HuH-7.5 (cell line): ENCODE results near the gene PROM2.
"Not testable (repeated sequence)": the region's sequence is repeated elsewhere in the genome, so short reads cannot be mapped to it uniquely, and the experiment has no call there.

Source experiments
- DNase-seq: peaks from one replicate; pipeline ENCODE4 v3.0.0; 2011; ENCODE audit warnings: low spot score

PROM2 gene, protein sequence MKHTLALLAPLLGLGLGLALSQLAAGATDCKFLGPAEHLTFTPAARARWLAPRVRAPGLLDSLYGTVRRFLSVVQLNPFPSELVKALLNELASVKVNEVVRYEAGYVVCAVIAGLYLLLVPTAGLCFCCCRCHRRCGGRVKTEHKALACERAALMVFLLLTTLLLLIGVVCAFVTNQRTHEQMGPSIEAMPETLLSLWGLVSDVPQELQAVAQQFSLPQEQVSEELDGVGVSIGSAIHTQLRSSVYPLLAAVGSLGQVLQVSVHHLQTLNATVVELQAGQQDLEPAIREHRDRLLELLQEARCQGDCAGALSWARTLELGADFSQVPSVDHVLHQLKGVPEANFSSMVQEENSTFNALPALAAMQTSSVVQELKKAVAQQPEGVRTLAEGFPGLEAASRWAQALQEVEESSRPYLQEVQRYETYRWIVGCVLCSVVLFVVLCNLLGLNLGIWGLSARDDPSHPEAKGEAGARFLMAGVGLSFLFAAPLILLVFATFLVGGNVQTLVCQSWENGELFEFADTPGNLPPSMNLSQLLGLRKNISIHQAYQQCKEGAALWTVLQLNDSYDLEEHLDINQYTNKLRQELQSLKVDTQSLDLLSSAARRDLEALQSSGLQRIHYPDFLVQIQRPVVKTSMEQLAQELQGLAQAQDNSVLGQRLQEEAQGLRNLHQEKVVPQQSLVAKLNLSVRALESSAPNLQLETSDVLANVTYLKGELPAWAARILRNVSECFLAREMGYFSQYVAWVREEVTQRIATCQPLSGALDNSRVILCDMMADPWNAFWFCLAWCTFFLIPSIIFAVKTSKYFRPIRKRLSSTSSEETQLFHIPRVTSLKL

DNA sequence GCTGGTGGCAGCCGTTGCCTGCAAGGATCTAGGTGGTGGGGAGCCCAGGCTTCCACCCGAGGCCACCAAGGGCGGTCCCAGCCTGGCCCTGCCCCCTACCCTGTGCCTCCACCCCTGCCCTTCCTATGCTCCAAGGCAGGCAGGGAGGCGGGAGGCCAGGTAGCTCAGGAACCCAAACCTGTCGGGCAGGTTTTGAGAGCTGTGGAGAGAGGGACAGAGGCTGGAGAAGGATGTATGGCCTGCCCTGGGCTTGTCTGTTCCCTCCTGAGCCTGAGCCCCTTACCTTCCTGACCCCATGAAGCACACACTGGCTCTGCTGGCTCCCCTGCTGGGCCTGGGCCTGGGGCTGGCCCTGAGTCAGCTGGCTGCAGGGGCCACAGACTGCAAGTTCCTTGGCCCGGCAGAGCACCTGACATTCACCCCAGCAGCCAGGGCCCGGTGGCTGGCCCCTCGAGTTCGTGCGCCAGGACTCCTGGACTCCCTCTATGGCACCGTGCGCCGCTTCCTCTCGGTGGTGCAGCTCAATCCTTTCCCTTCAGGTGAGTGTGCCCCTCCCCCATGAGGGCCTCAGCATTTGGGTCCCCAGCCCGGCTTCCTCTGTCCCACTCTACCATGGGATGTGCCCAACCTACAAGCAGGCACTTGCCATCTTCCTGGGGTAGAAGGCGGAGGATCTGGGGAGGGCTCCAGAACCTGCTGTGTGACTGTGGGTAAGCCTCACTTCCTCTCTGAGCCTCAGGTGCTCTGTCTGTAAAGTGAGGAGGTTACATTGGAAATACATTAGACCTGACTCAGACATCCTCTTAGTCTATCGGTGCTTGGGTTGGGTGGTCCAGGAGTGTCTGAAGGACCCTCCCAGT is at the start of gene PROM2:
PROM2 (plus strand) TSS at position 159 of the 860 bp plus-strand sequence; CDS start at position 296, 137 bp downstream.
- peak; percentile 38 for DNase-seq

DNA sequence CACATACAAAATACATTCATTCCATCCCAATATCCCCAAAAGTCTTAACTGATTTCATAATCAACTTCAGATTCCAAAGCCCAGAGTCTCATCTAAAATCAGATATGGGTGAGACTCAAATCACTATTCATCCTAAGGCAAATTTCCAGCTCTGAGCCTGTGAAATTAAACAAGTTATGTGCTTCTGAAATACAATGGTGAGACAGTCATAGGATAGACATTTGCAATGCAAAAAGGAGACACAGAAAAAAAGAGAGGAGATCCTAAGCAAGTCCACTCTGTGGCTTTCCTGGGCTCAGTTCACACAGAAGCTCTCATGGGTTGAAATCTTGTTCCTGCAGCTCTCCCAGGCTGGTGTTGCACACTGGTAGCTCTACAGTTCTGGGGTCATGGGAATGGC is 48.6 kb upstream of the PROM2 start:
- no peak for DNase-seq

DNA sequence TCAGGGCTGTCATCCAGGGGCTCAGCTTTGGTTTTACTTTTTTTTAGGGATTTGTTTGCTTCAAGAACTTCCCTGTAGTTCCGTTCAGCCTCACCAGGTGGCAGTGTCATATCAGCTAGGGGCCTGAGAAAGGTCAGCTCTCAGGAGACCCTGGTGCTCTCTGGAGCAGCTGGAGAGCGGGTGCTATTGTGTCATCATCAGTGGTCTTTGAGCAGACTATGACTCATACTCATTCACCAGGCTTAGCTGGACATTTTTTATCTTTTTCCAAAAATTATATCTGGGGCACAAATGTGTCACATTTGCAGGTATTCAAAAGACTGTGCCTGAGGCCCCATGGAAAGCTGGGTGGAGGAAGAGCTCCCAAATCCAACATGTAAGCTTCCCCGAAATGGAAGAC is 42.5 kb upstream of the PROM2 start:
- peak; percentile 58 for DNase-seq

DNA sequence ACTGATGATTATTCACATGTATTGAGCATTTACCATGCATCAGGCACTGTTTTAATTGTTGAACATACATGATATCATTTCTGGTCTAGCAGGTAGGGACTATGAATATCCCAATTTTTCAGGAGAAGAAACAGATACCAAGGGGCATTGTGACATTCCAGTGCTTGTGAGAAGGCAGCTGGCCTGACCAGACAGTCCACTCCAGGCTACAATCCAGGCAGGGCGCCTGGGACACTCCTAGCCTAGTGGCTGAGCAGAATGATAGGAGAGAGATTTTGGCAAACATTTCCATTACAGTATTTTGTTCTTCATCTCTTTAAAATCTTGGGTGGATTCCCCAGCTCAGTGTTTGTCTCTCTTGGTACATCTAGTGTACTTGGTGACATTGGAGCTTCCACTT is 42.0 kb upstream of the PROM2 start:
- DNase-seq = no peak

DNA sequence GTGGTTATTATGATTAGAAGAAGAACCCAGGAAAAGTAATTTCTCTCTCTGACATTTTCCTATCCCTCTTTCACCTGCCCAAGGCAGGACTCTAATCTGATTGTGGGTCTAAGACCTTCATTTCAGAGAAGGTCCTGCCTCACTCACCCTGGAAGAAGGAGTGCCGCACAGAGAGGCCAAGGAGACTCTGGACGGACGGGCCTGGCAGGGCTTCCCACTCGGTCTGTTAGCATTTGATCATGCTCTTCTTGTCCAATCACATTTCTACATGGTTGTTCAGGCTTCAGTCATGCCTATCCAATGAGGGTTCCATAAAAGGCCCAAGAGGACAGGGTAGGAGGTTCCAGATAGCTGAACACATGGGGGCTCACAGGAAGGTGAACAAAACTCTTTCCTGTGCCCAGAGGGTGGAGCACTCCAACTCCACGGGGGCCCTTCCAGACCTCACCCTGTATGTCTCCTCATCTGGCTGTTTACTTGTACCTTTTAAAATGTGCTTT is 39.9 kb upstream of the PROM2 start:
- no peak for DNase-seq

DNA sequence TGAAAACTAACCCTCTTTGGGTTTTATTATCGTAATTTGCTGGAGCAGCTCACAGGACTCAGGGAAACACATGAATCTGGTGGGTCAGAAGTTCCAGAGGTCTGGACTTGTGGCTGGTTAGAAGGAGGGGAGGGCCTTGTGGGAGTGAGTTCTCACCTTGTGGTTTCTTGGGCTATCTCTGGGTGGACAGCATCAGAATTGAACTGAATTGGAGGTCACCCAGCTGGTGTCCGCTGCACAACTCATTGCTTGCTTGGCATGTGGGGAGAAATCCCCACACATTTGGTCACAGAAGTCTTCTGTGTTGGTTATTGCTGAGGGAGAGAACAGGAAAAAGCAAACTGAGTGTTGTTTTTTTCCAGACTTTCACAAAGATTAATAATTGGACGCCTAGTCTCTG is 39.4 kb upstream of the PROM2 start:
- no peak for DNase-seq

DNA sequence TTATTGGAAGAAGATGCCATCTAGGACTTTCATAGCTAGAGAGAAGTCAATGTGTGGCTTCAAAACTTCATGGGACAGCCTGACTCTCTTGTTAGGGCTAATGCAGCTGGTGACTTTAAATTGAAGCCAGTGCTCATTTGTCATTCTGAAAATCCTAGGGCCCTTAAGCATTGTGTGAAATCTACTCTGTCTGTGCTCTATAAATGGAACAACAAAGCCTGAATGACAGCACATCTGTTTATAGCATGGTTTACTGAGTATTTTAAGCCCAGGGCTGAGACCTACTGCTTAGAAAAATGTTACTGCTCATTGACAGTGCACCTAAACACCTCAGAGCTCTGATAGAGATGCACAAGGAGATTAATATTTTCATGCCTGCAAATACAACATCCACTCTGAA is 36.1 kb upstream of the PROM2 start:
- DNase-seq = no peak

DNA sequence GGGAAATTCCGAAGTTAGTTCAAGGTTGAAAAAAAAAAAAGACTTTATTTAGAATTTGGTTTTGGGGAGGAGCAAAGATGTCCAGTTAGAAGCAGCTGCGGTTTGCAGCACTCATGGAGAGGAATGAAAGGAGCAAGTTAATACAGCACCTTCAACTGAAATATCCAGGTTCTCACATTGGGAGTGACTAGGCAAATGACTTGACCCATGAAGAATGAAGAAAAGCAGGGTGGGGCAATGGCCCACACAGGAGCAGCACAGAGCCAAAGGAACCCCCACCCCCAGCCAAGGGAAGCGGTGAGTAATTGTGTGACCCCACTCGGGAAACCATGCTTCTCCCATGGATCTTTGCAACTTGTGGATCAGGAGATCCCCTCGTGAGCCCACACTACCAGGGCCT is 34.2 kb upstream of the PROM2 start:
- no peak for DNase-seq

DNA sequence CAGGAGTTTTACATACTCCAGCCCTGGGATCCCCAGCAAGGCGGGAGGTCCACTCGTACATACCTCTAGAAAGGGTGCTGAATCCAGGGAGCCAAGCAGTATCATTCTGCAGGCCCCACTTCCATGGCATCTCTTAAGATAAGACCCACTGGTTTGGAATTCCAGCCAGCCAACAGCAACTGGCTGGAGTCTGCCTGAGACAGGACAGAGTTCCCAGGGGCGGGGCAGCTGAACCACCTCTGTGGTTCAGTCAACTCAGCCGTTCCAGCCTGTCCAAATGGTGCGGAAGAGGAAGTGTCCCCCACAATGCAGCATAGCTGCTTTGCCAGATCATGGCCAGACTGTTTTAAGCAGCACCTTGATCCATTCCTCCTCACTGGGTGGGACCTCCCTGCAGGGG is 33.7 kb upstream of the PROM2 start:
- DNase-seq = no peak

DNA sequence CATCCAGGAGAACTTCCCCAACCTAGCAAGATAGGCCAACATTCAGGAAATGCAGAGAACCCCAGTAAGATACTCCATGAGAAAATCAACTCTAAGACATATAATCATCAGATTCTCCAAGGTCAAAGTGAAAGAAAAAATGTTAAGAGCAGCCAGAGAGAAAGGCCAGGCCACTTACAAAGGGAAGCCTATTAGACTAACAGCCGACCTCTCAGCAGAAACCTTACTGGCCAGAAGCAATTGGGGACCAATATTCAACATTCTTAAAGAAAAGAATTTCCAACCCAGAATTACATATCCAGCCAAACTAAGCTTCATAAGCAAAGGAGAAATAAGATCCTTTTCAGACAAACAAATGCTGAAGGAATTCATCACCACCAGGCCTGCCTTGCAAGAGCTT is 32.2 kb upstream of the PROM2 start:
- not testable (repeated sequence) for DNase-seq

DNA sequence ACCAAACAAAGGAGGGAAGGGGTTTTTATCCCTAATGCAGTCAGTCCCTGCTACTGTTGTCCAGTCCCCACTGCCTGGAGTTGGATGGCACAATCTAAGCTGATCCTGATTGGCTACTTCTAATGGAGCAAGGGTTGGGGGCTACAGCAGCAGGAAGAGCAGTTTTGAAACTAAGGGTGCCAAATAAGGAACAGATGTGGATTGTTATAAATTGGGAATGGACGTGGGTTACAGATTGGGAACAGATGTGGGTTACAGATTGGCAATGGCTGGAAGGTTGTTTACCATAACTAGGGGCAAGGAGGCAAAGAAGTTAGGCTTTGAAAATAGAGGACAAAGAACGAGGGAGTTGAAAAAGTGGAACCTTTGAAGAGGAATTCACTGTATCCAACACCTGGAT is 16.0 kb upstream of the PROM2 start:
- DNase-seq = no peak

DNA sequence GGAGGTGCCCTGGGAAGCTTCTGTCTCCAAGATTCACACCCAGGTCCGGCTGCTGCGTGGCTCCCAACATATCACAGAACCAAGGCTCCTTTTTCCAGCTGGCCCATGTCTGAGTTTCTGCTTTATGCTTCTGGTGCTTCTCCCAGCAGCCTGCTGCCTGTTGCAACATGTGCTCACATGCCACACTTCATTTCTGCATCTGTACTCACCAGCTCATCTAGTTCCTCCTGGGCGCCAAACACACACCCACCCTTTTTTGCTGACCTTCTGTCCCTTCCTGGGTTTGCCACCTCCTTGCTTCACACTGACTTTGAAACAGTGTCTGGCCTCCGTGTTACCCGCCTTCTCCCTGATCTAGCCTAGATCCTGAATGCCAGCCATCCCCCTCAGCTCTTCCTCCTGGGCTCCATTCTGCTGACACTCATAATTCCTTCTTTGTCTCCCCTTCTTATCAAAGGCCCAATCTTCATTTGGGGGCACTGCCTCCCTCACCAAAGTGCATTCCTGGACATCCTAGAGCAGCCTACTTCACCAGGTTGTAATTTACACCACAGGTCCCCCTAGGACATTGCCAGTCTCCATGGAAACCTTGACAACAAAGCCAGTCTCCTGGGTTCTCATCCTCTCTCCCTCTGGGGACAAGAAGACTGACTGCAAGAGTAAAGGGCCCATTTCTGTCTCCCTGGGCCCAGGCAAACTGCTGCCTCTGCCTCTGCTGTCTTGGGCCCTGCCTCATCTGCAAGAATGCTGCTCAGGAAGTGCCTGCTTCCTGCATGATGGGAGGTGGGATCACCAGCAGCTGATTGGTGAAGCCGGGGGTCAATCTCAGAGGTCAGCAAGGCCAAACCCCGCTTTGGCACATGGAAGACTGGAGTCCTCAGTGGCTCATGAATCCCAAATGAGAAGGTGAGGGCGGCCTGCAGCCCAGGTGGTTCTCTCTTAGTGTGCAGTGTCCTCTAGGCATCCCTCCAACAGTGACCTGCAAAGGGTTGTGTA is 13.9 kb upstream of the PROM2 start:
- no peak for DNase-seq

DNA sequence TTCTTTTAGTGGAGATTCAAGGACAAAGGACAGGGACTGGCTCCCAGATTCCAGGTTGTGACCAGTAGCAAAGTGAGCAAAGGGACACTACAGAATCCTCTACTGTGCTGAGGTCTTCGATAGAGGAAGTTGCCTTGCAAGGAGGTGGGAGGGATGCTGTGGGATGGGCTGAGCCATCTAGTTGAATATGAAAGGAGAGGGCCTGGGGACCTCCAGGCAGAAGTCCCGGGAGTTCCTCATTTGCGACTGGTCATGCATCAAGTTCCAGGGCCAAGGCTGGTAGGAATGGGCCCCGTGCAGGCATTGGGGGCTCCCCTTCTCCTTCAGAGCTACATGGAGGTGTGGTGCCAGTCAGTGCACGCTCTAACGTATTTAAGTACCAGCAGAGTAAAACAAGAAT is 12.6 kb upstream of the PROM2 start:
- DNase-seq = no peak

DNA sequence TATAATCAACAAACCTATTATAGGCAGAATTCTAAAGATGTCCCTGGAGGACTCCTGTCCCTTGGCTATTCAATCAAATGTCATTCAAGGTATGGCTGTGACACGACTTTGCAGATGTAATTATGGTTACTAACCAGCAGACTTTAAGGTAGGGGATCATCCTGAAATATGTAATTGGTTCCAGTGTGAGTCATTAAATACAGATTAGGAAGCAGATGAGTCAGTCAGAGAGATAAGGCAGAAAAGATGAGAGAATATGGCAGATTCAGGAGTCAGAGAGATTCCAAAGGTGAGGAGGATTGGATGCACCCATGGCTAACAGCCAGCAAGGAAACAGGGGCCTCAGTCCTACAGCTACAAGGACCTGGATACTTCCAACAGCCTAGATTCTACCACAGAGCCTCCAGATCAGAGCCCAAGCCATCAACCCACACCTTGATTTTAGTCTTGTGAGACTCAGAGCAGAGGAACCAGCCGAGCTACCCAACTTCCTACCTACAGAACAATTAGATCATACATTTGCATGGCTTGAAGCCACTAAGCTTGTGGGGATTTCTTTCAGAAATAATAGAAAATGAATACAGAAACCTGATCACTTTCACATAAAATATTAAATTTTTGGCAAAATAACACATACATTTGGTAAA is 11.2 kb upstream of the PROM2 start:
- no peak for DNase-seq

DNA sequence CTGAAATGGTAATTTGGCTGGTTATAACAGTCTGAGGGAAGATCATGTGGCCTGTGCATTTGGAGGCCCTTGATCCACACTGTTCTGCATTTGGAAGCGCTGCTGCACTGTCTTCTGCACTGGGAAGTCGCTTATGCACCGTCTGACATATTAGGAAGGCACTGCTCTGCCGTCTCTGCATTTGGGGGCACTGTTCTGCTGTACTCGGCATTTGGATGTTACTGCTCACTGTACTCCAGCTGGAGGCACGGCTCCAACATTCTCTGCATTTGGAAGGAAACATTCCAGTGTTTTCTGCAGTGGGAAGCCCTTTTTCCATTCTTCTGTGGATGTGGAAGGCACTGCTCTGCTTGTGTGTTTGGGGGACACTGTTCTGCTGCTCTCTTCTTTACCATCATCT is 9.6 kb upstream of the PROM2 start:
- no peak for DNase-seq

DNA sequence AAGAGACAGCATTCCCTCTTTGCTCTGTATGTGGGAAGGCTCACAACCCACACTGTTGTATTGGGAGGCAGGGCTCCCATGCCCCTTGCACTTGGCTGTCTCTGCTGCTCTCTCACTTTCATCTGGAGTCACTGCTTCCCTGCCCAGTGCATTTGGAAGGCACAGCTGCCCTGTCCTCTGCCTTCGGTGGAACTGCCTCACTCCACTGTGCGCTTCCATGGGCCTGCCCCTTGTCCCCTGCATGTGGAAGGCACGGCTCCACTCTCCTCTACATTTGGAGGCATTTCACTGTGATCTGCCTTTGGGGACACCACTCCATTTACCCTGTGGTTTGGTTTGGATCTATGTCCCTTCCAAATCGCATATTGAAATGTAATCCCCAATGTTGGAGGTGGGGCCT is 9.1 kb upstream of the PROM2 start:
- DNase-seq = no peak

DNA sequence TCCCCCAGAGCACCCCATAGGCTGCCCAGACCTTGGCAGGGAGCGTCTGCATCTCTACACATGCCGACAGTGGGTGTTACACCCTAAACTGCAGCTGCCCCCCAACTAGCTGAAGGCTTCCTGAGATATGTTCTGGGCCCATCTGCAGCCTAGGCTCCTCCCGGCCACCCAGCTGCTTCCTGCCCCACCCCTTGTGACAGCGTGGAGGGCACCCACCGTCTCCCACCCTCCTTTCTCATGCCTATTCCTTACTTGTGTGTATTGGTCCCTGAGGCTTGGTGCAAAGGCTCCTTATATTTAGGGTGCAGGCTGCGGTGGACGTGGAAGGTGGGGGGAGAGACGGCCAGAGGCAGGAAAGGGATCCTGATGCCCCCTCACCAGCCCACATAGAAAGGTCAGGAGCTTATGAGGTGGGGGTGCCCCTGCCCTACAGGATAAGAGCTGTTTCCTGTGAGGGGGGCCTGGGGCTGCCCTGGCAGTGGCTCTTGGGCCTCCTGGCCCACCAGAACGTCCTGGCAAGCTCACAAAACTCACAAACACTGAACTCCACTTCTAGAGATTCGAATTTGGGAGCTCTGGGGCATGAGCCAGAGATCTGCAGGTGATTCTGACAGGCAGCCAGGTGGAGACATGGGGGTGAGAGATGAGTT is 7.3 kb upstream of the PROM2 start:
- DNase-seq = no peak

DNA sequence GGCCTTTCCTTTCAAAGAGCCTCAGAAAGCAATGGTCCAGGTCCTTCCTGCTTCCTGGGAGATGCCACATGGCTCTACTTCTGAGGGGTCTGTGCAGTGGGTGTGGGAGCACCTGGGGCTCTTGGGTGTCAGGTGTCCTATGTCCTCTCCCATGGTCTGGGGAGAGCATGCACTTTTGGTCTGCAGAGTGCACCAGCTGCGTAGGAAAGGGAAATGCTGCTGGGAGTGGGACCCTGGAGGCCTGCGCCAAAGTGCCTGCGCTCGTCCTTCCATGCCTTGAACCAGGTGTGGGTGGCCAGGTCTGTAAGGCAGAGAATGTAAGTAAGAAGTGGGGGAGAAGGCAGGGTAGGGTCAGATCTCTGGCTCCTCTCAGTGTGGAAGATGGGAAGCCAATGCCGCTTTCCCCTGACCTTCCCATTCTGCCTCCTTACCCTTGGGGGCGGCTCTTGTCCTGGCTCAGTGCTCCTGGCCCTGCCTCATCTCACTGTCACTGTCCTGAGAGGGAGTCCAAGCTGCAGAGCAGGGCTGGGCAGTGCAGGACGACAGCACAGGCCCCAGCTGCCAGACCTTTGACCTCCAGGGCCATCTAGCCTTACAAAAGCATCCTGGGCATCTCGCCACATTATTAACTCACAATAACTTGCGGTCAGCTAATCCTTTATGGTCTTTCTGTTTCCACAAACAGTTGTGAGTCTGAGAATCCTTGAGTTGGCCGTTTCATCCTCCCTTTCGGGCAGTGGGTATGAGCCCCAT is 6.6 kb upstream of the PROM2 start:
- no peak for DNase-seq
